ENCODE data around the gene SIK1.
"Not testable (repeated sequence)": the region's sequence is repeated elsewhere in the genome, so short reads cannot be mapped to it uniquely, and the experiment has no call there.

SIK1 gene

GRCh38 chr21:43455717-43456116, 28.8 kb upstream of the SIK1 start:
- not testable (repeated sequence) for H3K4me3 ChIP-seq (ENCODE audit: low read length); H3K27ac ChIP-seq (ENCODE audit: low read depth, low read length); H3K4me1 ChIP-seq (ENCODE audit: insufficient read depth, low read length); H3K9ac ChIP-seq (ENCODE audit: low read depth, low read length); H3K36me3 ChIP-seq (ENCODE audit: insufficient read depth, low read length); H3K9me3 ChIP-seq (ENCODE audit: insufficient read depth, low read depth, low read length); H3K27me3 ChIP-seq (ENCODE audit: insufficient read depth, low read length)
- no CpG with 5 or more reads among the region's 12 CpGs for WGBS

- H3K4me3 ChIP-seq (ENCODE audit: low read length); H3K9me3 ChIP-seq (ENCODE audit: insufficient read depth, low read depth, low read length); H3K27me3 ChIP-seq (ENCODE audit: insufficient read depth, low read length); H3K4me1 ChIP-seq (ENCODE audit: insufficient read depth, low read length); H3K9ac ChIP-seq (ENCODE audit: low read depth, low read length); H3K27ac ChIP-seq (ENCODE audit: low read depth, low read length); H3K36me3 ChIP-seq (ENCODE audit: insufficient read depth, low read length): not testable (repeated sequence)
- WGBS: no CpG with 5 or more reads among the region's 5 CpGs
These were observed 27.2 kb upstream of the SIK1 start for GRCh38 chr21:43454176-43454575.

- H3K4me1 ChIP-seq (ENCODE audit: insufficient read depth, low read length); H3K36me3 ChIP-seq (ENCODE audit: insufficient read depth, low read length); H3K4me3 ChIP-seq (ENCODE audit: low read length); H3K9ac ChIP-seq (ENCODE audit: low read depth, low read length); H3K27ac ChIP-seq (ENCODE audit: low read depth, low read length); H3K9me3 ChIP-seq (ENCODE audit: insufficient read depth, low read depth, low read length); H3K27me3 ChIP-seq (ENCODE audit: insufficient read depth, low read length): not testable (repeated sequence)
- no CpG with 5 or more reads among the region's 17 CpGs for WGBS
These were observed 24.9 kb upstream of the SIK1 start for GRCh38 chr21:43451850-43452249.

- not testable (repeated sequence) for H3K27ac ChIP-seq (ENCODE audit: low read depth, low read length); H3K9me3 ChIP-seq (ENCODE audit: insufficient read depth, low read depth, low read length); H3K36me3 ChIP-seq (ENCODE audit: insufficient read depth, low read length); H3K4me3 ChIP-seq (ENCODE audit: low read length); H3K27me3 ChIP-seq (ENCODE audit: insufficient read depth, low read length); H3K4me1 ChIP-seq (ENCODE audit: insufficient read depth, low read length); H3K9ac ChIP-seq (ENCODE audit: low read depth, low read length)
- no CpG with 5 or more reads among the region's 16 CpGs for WGBS
These were observed 23.4 kb upstream of the SIK1 start for GRCh38 chr21:43450287-43450686.

- H3K9me3 ChIP-seq (ENCODE audit: insufficient read depth, low read depth, low read length); H3K36me3 ChIP-seq (ENCODE audit: insufficient read depth, low read length); H3K9ac ChIP-seq (ENCODE audit: low read depth, low read length); H3K27ac ChIP-seq (ENCODE audit: low read depth, low read length); H3K27me3 ChIP-seq (ENCODE audit: insufficient read depth, low read length); H3K4me1 ChIP-seq (ENCODE audit: insufficient read depth, low read length); H3K4me3 ChIP-seq (ENCODE audit: low read length): not testable (repeated sequence)
- WGBS: no CpG with 5 or more reads among the region's 23 CpGs
These were observed 20.5 kb upstream of the SIK1 start for GRCh38 chr21:43447353-43447977.

GRCh38 chr21:43446277-43446932, 19.5 kb upstream of the SIK1 start:
- not testable (repeated sequence) for H3K9me3 ChIP-seq (ENCODE audit: insufficient read depth, low read depth, low read length); H3K27me3 ChIP-seq (ENCODE audit: insufficient read depth, low read length); H3K4me3 ChIP-seq (ENCODE audit: low read length); H3K27ac ChIP-seq (ENCODE audit: low read depth, low read length); H3K4me1 ChIP-seq (ENCODE audit: insufficient read depth, low read length); H3K36me3 ChIP-seq (ENCODE audit: insufficient read depth, low read length); H3K9ac ChIP-seq (ENCODE audit: low read depth, low read length)
- WGBS: no CpG with 5 or more reads among the region's 35 CpGs

GRCh38 chr21:43444524-43444923, 17.6 kb upstream of the SIK1 start:
- not testable (repeated sequence) for H3K27me3 ChIP-seq (ENCODE audit: insufficient read depth, low read length); H3K9me3 ChIP-seq (ENCODE audit: insufficient read depth, low read depth, low read length); H3K4me3 ChIP-seq (ENCODE audit: low read length); H3K36me3 ChIP-seq (ENCODE audit: insufficient read depth, low read length); H3K4me1 ChIP-seq (ENCODE audit: insufficient read depth, low read length); H3K27ac ChIP-seq (ENCODE audit: low read depth, low read length); H3K9ac ChIP-seq (ENCODE audit: low read depth, low read length)
- WGBS: no CpG with 5 or more reads among the region's 28 CpGs

- WGBS: 83% methylated on average over 1 of the region's 12 CpGs
These were observed 15.6 kb upstream of the SIK1 start for GRCh38 chr21:43442571-43442970.

GRCh38 chr21:43440835-43441727, 14.2 kb upstream of the SIK1 start:
- not testable (repeated sequence) for H3K4me3 ChIP-seq (ENCODE audit: low read length); H3K27ac ChIP-seq (ENCODE audit: low read depth, low read length); H3K27me3 ChIP-seq (ENCODE audit: insufficient read depth, low read length); H3K9ac ChIP-seq (ENCODE audit: low read depth, low read length); H3K4me1 ChIP-seq (ENCODE audit: insufficient read depth, low read length); H3K9me3 ChIP-seq (ENCODE audit: insufficient read depth, low read depth, low read length); H3K36me3 ChIP-seq (ENCODE audit: insufficient read depth, low read length)
- no CpG with 5 or more reads among the region's 25 CpGs for WGBS

More at GRCh38 chr21:43442571-43442970, 15.6 kb upstream of the SIK1 start:
- H3K9me3 ChIP-seq (ENCODE audit: insufficient read depth, low read depth, low read length); H3K27ac ChIP-seq (ENCODE audit: low read depth, low read length); H3K4me1 ChIP-seq (ENCODE audit: insufficient read depth, low read length); H3K9ac ChIP-seq (ENCODE audit: low read depth, low read length); H3K4me3 ChIP-seq (ENCODE audit: low read length); H3K27me3 ChIP-seq (ENCODE audit: insufficient read depth, low read length); H3K36me3 ChIP-seq (ENCODE audit: insufficient read depth, low read length): not testable (repeated sequence)

- not testable (repeated sequence) for H3K4me1 ChIP-seq (ENCODE audit: insufficient read depth, low read length); H3K9me3 ChIP-seq (ENCODE audit: insufficient read depth, low read depth, low read length); H3K27ac ChIP-seq (ENCODE audit: low read depth, low read length); H3K36me3 ChIP-seq (ENCODE audit: insufficient read depth, low read length); H3K27me3 ChIP-seq (ENCODE audit: insufficient read depth, low read length); H3K9ac ChIP-seq (ENCODE audit: low read depth, low read length); H3K4me3 ChIP-seq (ENCODE audit: low read length)
- WGBS: 70% methylated on average over 2 of the region's 6 CpGs
These were observed 12.6 kb upstream of the SIK1 start for GRCh38 chr21:43439316-43440075.

- not testable (repeated sequence) for H3K4me1 ChIP-seq (ENCODE audit: insufficient read depth, low read length); H3K4me3 ChIP-seq (ENCODE audit: low read length); H3K27me3 ChIP-seq (ENCODE audit: insufficient read depth, low read length); H3K9me3 ChIP-seq (ENCODE audit: insufficient read depth, low read depth, low read length); H3K27ac ChIP-seq (ENCODE audit: low read depth, low read length); H3K36me3 ChIP-seq (ENCODE audit: insufficient read depth, low read length); H3K9ac ChIP-seq (ENCODE audit: low read depth, low read length)
- WGBS: no CpG with 5 or more reads among the region's 9 CpGs
These were observed 9.3 kb upstream of the SIK1 start for GRCh38 chr21:43436272-43436671.
